Measurements from ENCODE around the gene JAG1.
"Not testable (repeated sequence)": the region's sequence is repeated elsewhere in the genome, so short reads cannot be mapped to it uniquely, and the experiment has no call there.

Gene JAG1

DNA sequence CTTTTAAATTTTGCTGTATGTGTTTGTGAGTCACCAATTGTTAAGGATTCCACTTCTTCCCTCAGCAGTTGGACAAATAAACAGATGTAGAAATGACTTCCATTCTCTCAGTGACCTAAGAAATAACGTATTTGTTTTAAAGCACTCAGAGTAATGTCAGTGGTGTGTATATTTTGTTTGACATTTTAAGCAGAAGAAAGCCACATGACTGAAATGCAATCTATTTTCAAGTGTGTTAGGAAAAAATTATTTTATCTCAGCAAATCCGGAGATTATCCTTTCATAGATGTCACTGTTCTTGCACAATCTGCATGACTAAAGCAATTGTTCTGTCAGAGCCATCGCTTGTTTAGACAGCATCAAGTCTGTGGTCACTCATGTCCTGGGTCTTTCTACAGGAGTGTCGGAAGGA lies 77.1 kb downstream of the JAG1 start:
- H3K9me3 ChIP-seq (ENCODE audit: insufficient read depth, low read length) = no peaks in the 10 kb centered on the region
- no peak overlapping the region for H3K4me3 ChIP-seq (ENCODE audit: insufficient read length, low read depth)
- no peak for DNase-seq (ENCODE audit: low read depth, low spot score)
- peaks cover 3% of the 10 kb centered on the region for H3K36me3 ChIP-seq (ENCODE audit: insufficient read depth, insufficient read length, low read length)
- no peaks in the 10 kb centered on the region for H3K27me3 ChIP-seq (ENCODE audit: insufficient read depth, insufficient read length)
- no peaks in the 10 kb centered on the region for H3K4me1 ChIP-seq (ENCODE audit: insufficient read depth, insufficient read length)
- no peak for TF ChIP-seq SUZ12 (IDR thresholded peaks at IDR 0.05; ENCODE audit: extremely low read depth, insufficient read depth, insufficient read length)
- TF ChIP-seq ZNF274 (IDR thresholded peaks at IDR 0.05; ENCODE audit: low read depth, low read length) = no peak
- TF ChIP-seq YY1 (IDR thresholded peaks at IDR 0.05; ENCODE audit: insufficient read depth, insufficient read length) = no peak
- H3K9ac ChIP-seq (ENCODE audit: insufficient read length, low read depth) = no peak overlapping the region

DNA sequence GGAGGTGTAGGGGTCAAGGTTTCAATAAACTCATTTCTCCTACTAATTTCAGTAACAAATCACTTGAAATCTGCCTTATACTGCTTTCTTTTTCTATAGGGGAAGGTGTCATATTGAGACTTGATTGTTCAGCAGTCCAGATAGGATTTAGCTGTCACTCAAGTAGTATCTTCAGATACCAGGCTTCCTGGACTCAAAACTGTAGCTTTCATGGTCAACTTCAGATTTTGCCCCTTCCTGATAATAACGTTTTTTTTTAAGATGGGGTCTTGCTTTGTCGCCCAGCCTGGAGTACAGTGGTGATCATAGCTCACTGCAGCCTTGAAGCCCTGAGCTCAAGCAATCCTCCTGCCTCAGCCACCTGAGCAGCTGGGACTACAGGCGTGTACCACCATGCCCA lies 77.8 kb downstream of the JAG1 start:
- H3K9me3 ChIP-seq (ENCODE audit: insufficient read depth, low read length) = no peaks in the 10 kb centered on the region
- TF ChIP-seq SUZ12 (IDR thresholded peaks at IDR 0.05; ENCODE audit: extremely low read depth, insufficient read depth, insufficient read length) (no peak), ZNF274 (IDR thresholded peaks at IDR 0.05; ENCODE audit: low read depth, low read length) (no peak), YY1 (IDR thresholded peaks at IDR 0.05; ENCODE audit: insufficient read depth, insufficient read length) (no peak)
- DNase-seq (ENCODE audit: low read depth, low spot score) = no peak
- H3K9ac ChIP-seq (ENCODE audit: insufficient read length, low read depth) = no peak overlapping the region
- no peak overlapping the region for H3K4me3 ChIP-seq (ENCODE audit: insufficient read length, low read depth)
- no peaks in the 10 kb centered on the region for H3K4me1 ChIP-seq (ENCODE audit: insufficient read depth, insufficient read length)
- no peaks in the 10 kb centered on the region for H3K27me3 ChIP-seq (ENCODE audit: insufficient read depth, insufficient read length)
- peaks cover 3% of the 10 kb centered on the region for H3K36me3 ChIP-seq (ENCODE audit: insufficient read depth, insufficient read length, low read length)

- Histone ChIP-seq H3K4me1 (ENCODE audit: insufficient read depth, insufficient read length) (no peaks in the 10 kb centered on the region), H3K9me3 (ENCODE audit: insufficient read depth, low read length) (no peaks in the 10 kb centered on the region), H3K36me3 (ENCODE audit: insufficient read depth, insufficient read length, low read length) (peaks cover 3% of the 10 kb centered on the region), H3K9ac (ENCODE audit: insufficient read length, low read depth) (no peak overlapping the region), H3K4me3 (ENCODE audit: insufficient read length, low read depth) (no peak overlapping the region), H3K27me3 (ENCODE audit: insufficient read depth, insufficient read length) (no peaks in the 10 kb centered on the region)
- DNase-seq (ENCODE audit: low read depth, low spot score) = no peak
- TF ChIP-seq YY1 (IDR thresholded peaks at IDR 0.05; ENCODE audit: insufficient read depth, insufficient read length) (no peak), SUZ12 (IDR thresholded peaks at IDR 0.05; ENCODE audit: extremely low read depth, insufficient read depth, insufficient read length) (no peak), ZNF274 (IDR thresholded peaks at IDR 0.05; ENCODE audit: low read depth, low read length) (no peak)
Measured at GRCh38 chr20:10595266-10595665, 78.5 kb downstream of the JAG1 start.

GRCh38 chr20:10594296-10594868 lies 79.4 kb downstream of the JAG1 start:
- Histone ChIP-seq H3K4me1 (ENCODE audit: insufficient read depth, insufficient read length) (no peaks in the 10 kb centered on the region), H3K9ac (ENCODE audit: insufficient read length, low read depth) (no peak overlapping the region), H3K36me3 (ENCODE audit: insufficient read depth, insufficient read length, low read length) (peaks cover 3% of the 10 kb centered on the region), H3K27me3 (ENCODE audit: insufficient read depth, insufficient read length) (no peaks in the 10 kb centered on the region), H3K4me3 (ENCODE audit: insufficient read length, low read depth) (no peak overlapping the region), H3K9me3 (ENCODE audit: insufficient read depth, low read length) (no peaks in the 10 kb centered on the region)
- no peak for DNase-seq (ENCODE audit: low read depth, low spot score)
- no peak for TF ChIP-seq YY1 (IDR thresholded peaks at IDR 0.05; ENCODE audit: insufficient read depth, insufficient read length)

- Histone ChIP-seq H3K4me3 (ENCODE audit: insufficient read length, low read depth) (no peak overlapping the region), H3K36me3 (ENCODE audit: insufficient read depth, insufficient read length, low read length) (no peaks in the 10 kb centered on the region), H3K27me3 (ENCODE audit: insufficient read depth, insufficient read length) (no peaks in the 10 kb centered on the region), H3K4me1 (ENCODE audit: insufficient read depth, insufficient read length) (no peaks in the 10 kb centered on the region), H3K9me3 (ENCODE audit: insufficient read depth, low read length) (no peaks in the 10 kb centered on the region), H3K9ac (ENCODE audit: insufficient read length, low read depth) (no peak overlapping the region)
- no peak for TF ChIP-seq YY1 (IDR thresholded peaks at IDR 0.05; ENCODE audit: insufficient read depth, insufficient read length)
- TF ChIP-seq SUZ12 (IDR thresholded peaks at IDR 0.05; ENCODE audit: extremely low read depth, insufficient read depth, insufficient read length) = no peak
- no peak for TF ChIP-seq ZNF274 (IDR thresholded peaks at IDR 0.05; ENCODE audit: low read depth, low read length)
- DNase-seq (ENCODE audit: low read depth, low spot score) = no peak
Measured at GRCh38 chr20:10591946-10592521, 81.8 kb downstream of the JAG1 start.

GRCh38 chr20:10590950-10591671 lies 82.7 kb downstream of the JAG1 start:
- H3K4me1 ChIP-seq (ENCODE audit: insufficient read depth, insufficient read length) = no peaks in the 10 kb centered on the region
- no peak for DNase-seq (ENCODE audit: low read depth, low spot score)
- H3K9ac ChIP-seq (ENCODE audit: insufficient read length, low read depth) = no peak overlapping the region
- no peaks in the 10 kb centered on the region for H3K27me3 ChIP-seq (ENCODE audit: insufficient read depth, insufficient read length)
- H3K36me3 ChIP-seq (ENCODE audit: insufficient read depth, insufficient read length, low read length) = no peaks in the 10 kb centered on the region
- H3K9me3 ChIP-seq (ENCODE audit: insufficient read depth, low read length) = no peaks in the 10 kb centered on the region
- H3K4me3 ChIP-seq (ENCODE audit: insufficient read length, low read depth) = no peak overlapping the region
- no peak for TF ChIP-seq ZNF274 (IDR thresholded peaks at IDR 0.05; ENCODE audit: low read depth, low read length)
- TF ChIP-seq SUZ12 (IDR thresholded peaks at IDR 0.05; ENCODE audit: extremely low read depth, insufficient read depth, insufficient read length) = no peak
- no peak for TF ChIP-seq YY1 (IDR thresholded peaks at IDR 0.05; ENCODE audit: insufficient read depth, insufficient read length)

- not testable (repeated sequence) for H3K9me3 ChIP-seq (ENCODE audit: insufficient read depth, low read length); H3K36me3 ChIP-seq (ENCODE audit: insufficient read depth, insufficient read length, low read length); H3K4me3 ChIP-seq (ENCODE audit: insufficient read length, low read depth); H3K9ac ChIP-seq (ENCODE audit: insufficient read length, low read depth); H3K27me3 ChIP-seq (ENCODE audit: insufficient read depth, insufficient read length); H3K4me1 ChIP-seq (ENCODE audit: insufficient read depth, insufficient read length); DNase-seq (ENCODE audit: low read depth, low spot score)
Measured at GRCh38 chr20:10590446-10590845, 83.4 kb downstream of the JAG1 start.

Data from NT2/D1 (cell line).